GM23248 (cell line): ENCODE measurements around the gene CACNG3. TPM values are rescaled to one million over a fixed set of nuclear protein-coding genes. Genes with fewer than 3 reads are reported as not detected.
"Not testable (repeated sequence)": the region's sequence is repeated elsewhere in the genome, so short reads cannot be mapped to it uniquely, and the experiment has no call there.

ENCODE experiments used
- DNase-seq: peaks from one replicate; pipeline ENCODE4 v3.0.0-alpha.2; 2015
- H2AFZ ChIP-seq: fragments of 200-600 bp; sonication (generic); 2 replicates; pipeline ENCODE4 v1.6.1; 2016; ENCODE audit warnings: antibody characterized with exemption
- H3F3A ChIP-seq: fragments of 200-600 bp; sonication (generic); 2 replicates; pipeline ENCODE4 v1.6.1; 2016; ENCODE audit warnings: mild to moderate bottlenecking, antibody characterized with exemption, mixed run types; ENCODE audit not compliant: insufficient read depth
- H3K27ac ChIP-seq: fragments of 200-600 bp; sonication (generic); 2 replicates; pipeline ENCODE4 v1.5.1; 2016; ENCODE audit warnings: mild to moderate bottlenecking
- H3K27me3 ChIP-seq: fragments of 200-600 bp; sonication (generic); replicated peaks from 2 replicates; pipeline ENCODE4 v1.6.1; 2016; ENCODE audit warnings: mild to moderate bottlenecking; ENCODE audit not compliant: insufficient read depth
- H3K36me3 ChIP-seq: fragments of 200-600 bp; sonication (generic); 2 replicates; pipeline ENCODE4 v1.6.1; 2016; ENCODE audit warnings: low read depth, mild to moderate bottlenecking
- H3K4me1 ChIP-seq: fragments of 200-600 bp; sonication (generic); 2 replicates; pipeline ENCODE4 v1.6.1; 2016; ENCODE audit warnings: mild to moderate bottlenecking; ENCODE audit not compliant: insufficient read depth
- H3K4me2 ChIP-seq: fragments of 200-600 bp; sonication (generic); one replicate; pipeline ENCODE4 v1.6.1; 2016; ENCODE audit warnings: mild to moderate bottlenecking; ENCODE audit not compliant: unreplicated experiment
- H3K4me3 ChIP-seq: fragments of 200-600 bp; sonication (generic); 2 replicates; pipeline ENCODE4 v1.5.1; 2016; ENCODE audit warnings: mild to moderate bottlenecking
- H3K79me2 ChIP-seq: fragments of 200-600 bp; sonication (generic); 2 replicates; pipeline ENCODE4 v1.6.1; 2016; ENCODE audit warnings: mild to moderate bottlenecking; ENCODE audit not compliant: insufficient read depth
- H3K9ac ChIP-seq: fragments of 200-600 bp; sonication (generic); 2 replicates; pipeline ENCODE4 v1.6.1; 2016; ENCODE audit warnings: mild to moderate bottlenecking
- H3K9me2 ChIP-seq: fragments of 200-600 bp; sonication (generic); 2 replicates; pipeline ENCODE4 v1.6.1; 2016; ENCODE audit warnings: mixed run types, mild to moderate bottlenecking, moderate library complexity; ENCODE audit not compliant: insufficient read depth
- H3K9me3 ChIP-seq: fragments of 200-600 bp; sonication (generic); one replicate; pipeline ENCODE4 v1.6.1; 2017; ENCODE audit warnings: low read depth
- H4K20me1 ChIP-seq: fragments of 200-600 bp; sonication (generic); 2 replicates; pipeline ENCODE4 v1.6.0; 2016; ENCODE audit not compliant: insufficient read depth
- EZH2 ChIP-seq: fragments of 200-600 bp; sonication (generic); IDR thresholded peaks from 2 replicates; pipeline ENCODE4 v1.6.1; 2018; ENCODE audit warnings: antibody characterized with exemption, mild to moderate bottlenecking; ENCODE audit not compliant: insufficient read depth, poor library complexity, severe bottlenecking
- EZH2phosphoT487 ChIP-seq: fragments of 200-600 bp; sonication (generic); IDR thresholded peaks from 2 replicates; pipeline ENCODE4 v1.6.1; 2018; ENCODE audit warnings: antibody characterized with exemption, moderate library complexity, mild to moderate bottlenecking, low read depth; ENCODE audit not compliant: insufficient read depth
- WGBS, 2 experiments: methylation state at CpG; one replicate each; pipeline ENCODE4 v1.1.6; 2015 to 2017; ENCODE audit warnings: low lambda C conversion rate in 2 of 2, low coverage in 1 of 2; ENCODE audit errors: missing lambda C conversion rate in 2 of 2; 5-methylcytosine and 5-hydroxymethylcytosine counted together
- in situ Hi-C: fragments of 300-500 bp; cut with MboI; formaldehyde crosslinking; loops from 2 replicates; pipeline ENCODE4 v1.15.0; 2020
- polyA plus RNA-seq: library from polyadenylated mRNA; unstranded; fragments of >200 nt; fragmentation: Nextera tagmentation; extraction: Ambion mirVana; gene quantifications from 2 replicates; pipeline ENCODE4 v1.2.1, GENCODE V29; 2016
- total RNA-seq: library from RNA; depleted of rRNA; stranded (reverse); fragments of >200 nt; shearing (Covaris generic); gene quantifications from 2 replicates; pipeline ENCODE4 v1.2.3, GENCODE V29; 2014

Gene CACNG3
- total and polyA plus RNA-seq, 2 experiments from 2014 or later: not detected

GRCh38 chr16:24298548-24299167 is 42.5 kb downstream of the CACNG3 start:
- H3F3A ChIP-seq: no peaks in the 10 kb centered on the region
- in situ Hi-C loops: no loop called here
- WGBS, 2 experiments: 42 to 46% methylated on average over 5 of the region's 5 CpGs
- H3K9me3 ChIP-seq: no peaks in the 10 kb centered on the region
- H3K4me1 ChIP-seq: no peaks in the 10 kb centered on the region
- no peak overlapping the region for H2AFZ ChIP-seq
- TF ChIP-seq EZH2: no peak
- TF ChIP-seq EZH2phosphoT487: no peak
- DNase-seq: no peak
- H3K4me3 ChIP-seq: no peak overlapping the region
- H3K9me2 ChIP-seq: no peaks in the 10 kb centered on the region
- no peak overlapping the region for H3K27ac ChIP-seq
- H3K79me2 ChIP-seq: no peaks in the 10 kb centered on the region
- H4K20me1 ChIP-seq: no peaks in the 10 kb centered on the region
- no peak overlapping the region for H3K9ac ChIP-seq
- no peak overlapping the region for H3K4me2 ChIP-seq
- no peaks in the 10 kb centered on the region for H3K27me3 ChIP-seq
- no peaks in the 10 kb centered on the region for H3K36me3 ChIP-seq

DNA sequence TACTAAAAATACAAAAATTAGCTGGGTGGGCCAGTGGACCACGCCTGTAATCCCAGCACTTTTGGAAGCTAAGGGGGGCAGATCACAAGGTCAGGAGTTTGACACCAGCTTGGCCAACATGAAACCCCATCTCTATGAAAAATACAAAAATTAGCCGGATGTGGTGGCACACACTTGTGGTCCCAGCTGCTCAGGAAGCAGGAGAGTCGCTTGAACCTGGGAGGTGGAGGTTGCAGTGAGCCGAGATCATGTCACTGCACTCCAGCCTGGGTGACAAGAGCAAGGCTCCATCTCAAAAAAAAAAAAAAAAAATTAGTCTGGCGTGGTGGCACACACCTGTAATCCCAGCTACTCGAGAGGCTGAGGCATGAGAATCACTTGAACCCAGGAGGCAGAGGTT is 44.6 kb downstream of the CACNG3 start:
- H2AFZ ChIP-seq, H3K9me3 ChIP-seq, in situ Hi-C loops: not testable (repeated sequence)

DNA sequence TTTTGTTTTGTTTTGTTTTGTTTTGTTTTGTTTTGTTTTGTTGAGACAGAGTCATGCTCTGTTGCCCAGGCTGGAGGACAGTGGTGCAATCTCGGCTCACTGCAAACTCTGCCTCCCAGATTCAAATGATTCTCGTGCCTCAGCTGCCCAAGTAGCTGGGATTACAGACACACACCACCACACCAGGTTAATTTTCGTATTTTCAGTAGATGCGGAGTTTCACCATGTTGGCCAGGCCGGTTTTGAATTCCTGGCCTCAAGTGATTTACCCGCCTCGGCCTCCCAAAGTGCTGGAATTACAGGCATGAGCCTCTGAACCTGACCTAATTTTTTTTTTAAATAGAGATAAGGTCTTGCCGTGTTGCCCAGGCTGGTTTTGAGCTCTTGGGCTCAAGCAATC is 46.5 kb downstream of the CACNG3 start:
- no peak for DNase-seq
- H3K9ac ChIP-seq: no peak overlapping the region
- no peak overlapping the region for H3K4me2 ChIP-seq
- H3K36me3 ChIP-seq: no peaks in the 10 kb centered on the region
- in situ Hi-C loops: no loop called here
- no peaks in the 10 kb centered on the region for H3K9me3 ChIP-seq
- H3K27me3 ChIP-seq: no peaks in the 10 kb centered on the region
- 30 to 31% methylated on average over 8 of the region's 8 CpGs for WGBS, 2 experiments
- no peak overlapping the region for H3K27ac ChIP-seq
- H3K4me1 ChIP-seq: no peaks in the 10 kb centered on the region
- H3K79me2 ChIP-seq: no peaks in the 10 kb centered on the region
- H3F3A ChIP-seq: no peaks in the 10 kb centered on the region
- no peaks in the 10 kb centered on the region for H4K20me1 ChIP-seq
- H3K4me3 ChIP-seq: no peak overlapping the region
- H3K9me2 ChIP-seq: no peaks in the 10 kb centered on the region
- TF ChIP-seq EZH2: no peak
- TF ChIP-seq EZH2phosphoT487: no peak
- H2AFZ ChIP-seq: no peak overlapping the region

More for the DNA sequence above, 44.6 kb downstream of the CACNG3 start:
- not testable (repeated sequence) for H3K4me1 ChIP-seq, DNase-seq, H4K20me1 ChIP-seq, H3K9ac ChIP-seq, H3K79me2 ChIP-seq, H3K27me3 ChIP-seq, H3K9me2 ChIP-seq, H3K4me3 ChIP-seq, H3K36me3 ChIP-seq, H3K4me2 ChIP-seq, H3F3A ChIP-seq, H3K27ac ChIP-seq
- WGBS, 2 experiments: 6 to 8% methylated on average over 6 of the region's 6 CpGs

DNA sequence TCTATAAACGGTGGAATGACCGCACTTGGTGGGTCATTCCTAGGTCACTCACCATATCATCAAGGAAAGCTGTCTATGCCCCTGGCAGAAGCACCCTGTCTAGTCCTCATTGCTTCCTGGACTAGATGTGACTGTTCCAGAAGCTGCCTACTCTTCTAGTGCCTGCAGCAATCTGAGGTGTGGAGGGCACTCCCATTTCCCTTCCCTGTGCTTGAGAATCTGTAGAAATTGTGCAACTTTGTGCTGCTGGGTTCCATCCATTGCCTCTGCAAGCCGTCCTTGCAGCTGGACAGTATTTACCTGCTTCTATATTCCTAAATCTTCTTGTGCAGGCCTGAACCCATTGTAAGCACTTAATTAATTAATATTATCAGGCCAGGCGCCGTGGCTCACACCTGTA is 52.1 kb downstream of the CACNG3 start:
- no peaks in the 10 kb centered on the region for H3F3A ChIP-seq
- TF ChIP-seq EZH2phosphoT487 (no peak), EZH2 (no peak)

More for the DNA sequence above, 52.1 kb downstream of the CACNG3 start:
- no peak for DNase-seq
- Histone ChIP-seq H3K79me2 (no peaks in the 10 kb centered on the region), H2AFZ (no peak overlapping the region), H3K9me2 (no peaks in the 10 kb centered on the region), H3K4me2 (no peak overlapping the region), H3K4me1 (no peaks in the 10 kb centered on the region), H3K9me3 (no peaks in the 10 kb centered on the region), H3K4me3 (no peak overlapping the region), H3K27me3 (no peaks in the 10 kb centered on the region), H3K9ac (no peak overlapping the region), H3K27ac (no peak overlapping the region), H4K20me1 (no peaks in the 10 kb centered on the region), H3K36me3 (no peaks in the 10 kb centered on the region)
- WGBS, 2 experiments: 13 to 18% methylated on average over 5 of the region's 5 CpGs
- in situ Hi-C loops: no loop called here
